HEK293 (cell line): ENCODE measurements around the gene STARD9.

Experiments used
- CTCF ChIA-PET: fragments of 350-600 bp; formaldehyde crosslinking; extraction: SDS; loops from one replicate; lab custom pipeline; 2021; ENCODE audit warnings: antibody characterized with exemption; lab: Yijun Ruan, JAX
- POLR2A ChIA-PET: fragments of 300-600 bp; formaldehyde crosslinking; extraction: SDS; loops from one replicate; lab custom pipeline; 2020; ENCODE audit warnings: antibody characterized with exemption, inconsistent platforms; lab: Yijun Ruan, JAX
- H3K27ac ChIP-seq: fragments of 200-500 bp; sonication (Bioruptor generic); 2 replicates; pipeline ENCODE4 v1.5.1; 2014; ENCODE audit warnings: low read depth, low read length, control low read depth, inconsistent platforms; ENCODE audit errors: extremely low read depth
- H3K36me3 ChIP-seq, 2 experiments: fragments of 200-500 bp in 1 of 2; sonication (Bioruptor generic) in 1 of 2; 1 replicate in 1 of 2; 2 replicates in 1 of 2; pipeline ENCODE4 v1.5.1; 2014 to 2017; ENCODE audit warnings: inconsistent platforms in 2 of 2, low read length in 2 of 2; ENCODE audit not compliant: control insufficient read depth in 2 of 2, insufficient read depth in 1 of 2
- H3K4me1 ChIP-seq: fragments of 200-500 bp; sonication (Bioruptor generic); 2 replicates; pipeline ENCODE4 v1.5.1; 2014; ENCODE audit warnings: mild to moderate bottlenecking, low read length, inconsistent platforms; ENCODE audit not compliant: control insufficient read depth, insufficient read depth
- H3K4me3 ChIP-seq: 2 replicates; pipeline ENCODE4 v1.5.1; 2011; ENCODE audit warnings: low read depth, mild to moderate bottlenecking, control low read depth, low read length, moderate library complexity
- H3K9me3 ChIP-seq: fragments of 200-500 bp; sonication (Bioruptor generic); 2 replicates; pipeline ENCODE4 v1.5.1; 2014; ENCODE audit warnings: low read depth, low read length, inconsistent platforms; ENCODE audit not compliant: control insufficient read depth, insufficient read depth
- SP7 ChIP-seq: fragments of 450-650 bp; formaldehyde crosslinking; IDR thresholded peaks from 2 replicates; pipeline ENCODE4 v1.5.1; 2016; ENCODE audit warnings: missing biosample characterization, missing genetic modification characterization
- ZNF121 ChIP-seq: fragments of 450-650 bp; formaldehyde crosslinking; IDR thresholded peaks from 2 replicates; pipeline ENCODE4 v1.5.1; 2016; ENCODE audit warnings: missing biosample characterization, missing genetic modification characterization
- ZNF146 ChIP-seq: fragments of 450-650 bp; formaldehyde crosslinking; IDR thresholded peaks from 2 replicates; pipeline ENCODE4 v1.5.1; 2016; ENCODE audit warnings: missing biosample characterization, missing genetic modification characterization
- ZNF366 ChIP-seq: fragments of 450-650 bp; formaldehyde crosslinking; conservative IDR thresholded peaks from 2 replicates; pipeline ENCODE4 v1.5.1; 2016; ENCODE audit warnings: missing biosample characterization, missing genetic modification characterization
- ZNF473 ChIP-seq: fragments of 450-650 bp; formaldehyde crosslinking; IDR thresholded peaks from 2 replicates; pipeline ENCODE4 v1.5.1; 2017; ENCODE audit warnings: missing biosample characterization, missing genetic modification characterization
- ZNF548 ChIP-seq: fragments of 450-650 bp; formaldehyde crosslinking; IDR thresholded peaks from 2 replicates; pipeline ENCODE4 v1.5.1; 2016; ENCODE audit warnings: missing biosample characterization, missing genetic modification characterization
- ZNF571 ChIP-seq: fragments of 450-650 bp; formaldehyde crosslinking; IDR thresholded peaks from 2 replicates; pipeline ENCODE4 v1.5.0; 2017; ENCODE audit warnings: missing biosample characterization, missing genetic modification characterization
- ZNF596 ChIP-seq: fragments of 450-650 bp; IDR thresholded peaks from 2 replicates; pipeline ENCODE4 v1.5.0; 2018; ENCODE audit warnings: missing biosample characterization, mild to moderate bottlenecking, missing genetic modification characterization, moderate library complexity
- ZNF624 ChIP-seq: fragments of 450-650 bp; formaldehyde crosslinking; IDR thresholded peaks from 2 replicates; pipeline ENCODE4 v1.5.1; 2017; ENCODE audit warnings: missing biosample characterization, missing genetic modification characterization
- ZSCAN30 ChIP-seq: fragments of 450-650 bp; IDR thresholded peaks from 2 replicates; pipeline ENCODE4 v1.5.1; 2018; ENCODE audit warnings: missing biosample characterization, mild to moderate bottlenecking, missing genetic modification characterization, moderate library complexity
- TF ChIP-seq, protein P1 (sequence below): fragments of 450-650 bp; formaldehyde crosslinking; IDR thresholded peaks from 2 replicates; pipeline ENCODE4 v1.5.1; 2017; ENCODE audit warnings: missing biosample characterization, mild to moderate bottlenecking, missing genetic modification characterization, moderate library complexity
- TF ChIP-seq, protein P2 (sequence below): fragments of 450-650 bp; formaldehyde crosslinking; IDR thresholded peaks from 2 replicates; pipeline ENCODE4 v1.5.1; 2017; ENCODE audit warnings: missing biosample characterization, missing genetic modification characterization
- TF ChIP-seq, protein P3 (sequence below): fragments of 450-650 bp; formaldehyde crosslinking; IDR thresholded peaks from 2 replicates; pipeline ENCODE4 v1.5.1; 2017; ENCODE audit warnings: missing biosample characterization, missing genetic modification characterization

The STARD9 gene

DNA sequence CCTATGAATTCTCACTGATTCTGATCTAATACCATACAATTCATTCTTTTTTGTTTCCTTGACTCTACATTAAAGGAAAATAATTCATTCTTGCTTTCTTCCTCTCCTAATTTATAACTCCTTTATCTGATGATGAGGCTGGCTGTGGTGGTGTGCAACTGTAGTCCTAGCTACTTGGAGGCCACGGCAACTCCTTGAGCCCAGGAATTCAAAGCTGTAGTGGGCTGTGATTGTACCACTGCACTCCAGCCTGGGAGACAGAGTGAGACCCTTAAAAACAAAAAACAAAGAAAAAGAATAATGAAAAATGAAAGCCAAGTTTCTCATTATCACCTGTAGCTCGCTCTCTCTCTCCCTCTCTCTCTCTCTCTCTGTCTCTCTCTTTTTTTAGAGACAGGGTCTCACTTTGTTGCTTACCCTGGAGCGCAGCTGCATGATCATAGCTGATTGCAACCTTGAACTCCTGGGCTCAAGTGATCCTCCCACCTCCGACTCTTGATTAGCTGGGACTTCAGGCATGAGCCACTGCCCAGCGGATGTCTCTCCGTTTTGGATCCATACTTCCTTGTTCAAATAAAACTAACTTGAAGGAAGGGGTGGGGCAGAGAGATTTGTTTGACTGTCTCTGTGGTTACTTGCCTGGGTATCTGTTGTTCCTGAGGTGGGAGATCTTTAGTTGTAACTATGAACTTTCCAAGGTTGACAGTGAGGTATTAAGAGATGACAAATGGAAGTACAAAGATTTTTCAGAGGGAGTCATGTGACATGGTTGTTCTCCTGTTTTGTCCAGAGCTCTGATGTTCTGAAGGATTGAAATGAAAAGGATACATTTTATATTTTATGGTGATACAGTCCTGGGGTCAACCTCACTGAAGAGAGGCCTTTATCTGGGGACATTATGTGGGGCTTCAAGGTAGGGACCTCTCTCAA, 46.9 kb downstream of the STARD9 start:
- Histone ChIP-seq H3K4me3 (no peak overlapping the region), H3K36me3 (no peaks in the 10 kb centered on the region; a peak in 1 of 3 replicates), H3K4me1 (no peaks in the 10 kb centered on the region), H3K27ac (no peak overlapping the region), H3K9me3 (no peaks in the 10 kb centered on the region)
- CTCF ChIA-PET, result interaction anchor here (0.6 to 0.8 kb wide), 3 partner anchors 9 to 46 kb away, joined by 3 to 4 read pairs (median 3); no protein-coding TSS in a partner anchor
- POLR2A ChIA-PET, result no interaction called here
- peak; percentile 89 for TF ChIP-seq ZNF596 (tag by site-specific recombination)
- TF ChIP-seq ZNF366 (tag by site-specific recombination), result no peak

DNA sequence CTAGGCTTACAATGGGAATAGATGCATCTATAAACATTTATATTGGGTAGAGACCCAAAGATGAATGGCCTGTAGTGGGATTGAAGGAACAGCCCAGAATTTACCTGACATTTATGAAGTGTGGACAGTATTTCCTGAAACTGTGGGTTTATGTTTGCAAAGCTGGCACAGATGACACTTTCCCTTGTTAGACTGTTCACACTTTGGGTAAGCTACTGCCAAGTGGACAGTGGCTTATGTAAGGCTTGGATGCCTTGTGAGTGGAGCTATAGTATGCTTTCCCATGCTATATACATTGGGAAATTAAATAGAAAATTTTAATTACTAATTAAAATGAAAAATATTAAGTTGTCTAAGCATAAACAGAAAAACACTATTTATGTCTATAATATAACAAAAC, 48.5 kb downstream of the STARD9 start:
- CTCF ChIA-PET, result interaction anchor here (0.6 kb wide), 1 partner anchor 243 kb away, joined by 4 read pairs; no protein-coding TSS in a partner anchor
- POLR2A ChIA-PET, result no interaction called here
- TF ChIP-seq ZNF473 (no peak), ZNF571 (tag by site-specific recombination) (no peak), ZNF596 (tag by site-specific recombination) (no peak), ZNF548 (tag by site-specific recombination) (no peak), ZNF624 (tag by site-specific recombination) (no peak), ZSCAN30 (tag by site-specific recombination) (no peak), ZNF121 (no peak)
- TF ChIP-seq, protein P1, sequence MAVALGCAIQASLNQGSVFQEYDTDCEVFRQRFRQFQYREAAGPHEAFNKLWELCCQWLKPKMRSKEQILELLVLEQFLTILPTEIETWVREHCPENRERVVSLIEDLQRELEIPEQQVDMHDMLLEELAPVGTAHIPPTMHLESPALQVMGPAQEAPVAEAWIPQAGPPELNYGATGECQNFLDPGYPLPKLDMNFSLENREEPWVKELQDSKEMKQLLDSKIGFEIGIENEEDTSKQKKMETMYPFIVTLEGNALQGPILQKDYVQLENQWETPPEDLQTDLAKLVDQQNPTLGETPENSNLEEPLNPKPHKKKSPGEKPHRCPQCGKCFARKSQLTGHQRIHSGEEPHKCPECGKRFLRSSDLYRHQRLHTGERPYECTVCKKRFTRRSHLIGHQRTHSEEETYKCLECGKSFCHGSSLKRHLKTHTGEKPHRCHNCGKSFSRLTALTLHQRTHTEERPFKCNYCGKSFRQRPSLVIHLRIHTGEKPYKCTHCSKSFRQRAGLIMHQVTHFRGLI, result no peak
- TF ChIP-seq, protein P2, sequence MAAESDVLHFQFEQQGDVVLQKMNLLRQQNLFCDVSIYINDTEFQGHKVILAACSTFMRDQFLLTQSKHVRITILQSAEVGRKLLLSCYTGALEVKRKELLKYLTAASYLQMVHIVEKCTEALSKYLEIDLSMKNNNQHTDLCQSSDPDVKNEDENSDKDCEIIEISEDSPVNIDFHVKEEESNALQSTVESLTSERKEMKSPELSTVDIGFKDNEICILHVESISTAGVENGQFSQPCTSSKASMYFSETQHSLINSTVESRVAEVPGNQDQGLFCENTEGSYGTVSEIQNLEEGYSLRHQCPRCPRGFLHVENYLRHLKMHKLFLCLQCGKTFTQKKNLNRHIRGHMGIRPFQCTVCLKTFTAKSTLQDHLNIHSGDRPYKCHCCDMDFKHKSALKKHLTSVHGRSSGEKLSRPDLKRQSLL, result no peak
- TF ChIP-seq, protein P3, sequence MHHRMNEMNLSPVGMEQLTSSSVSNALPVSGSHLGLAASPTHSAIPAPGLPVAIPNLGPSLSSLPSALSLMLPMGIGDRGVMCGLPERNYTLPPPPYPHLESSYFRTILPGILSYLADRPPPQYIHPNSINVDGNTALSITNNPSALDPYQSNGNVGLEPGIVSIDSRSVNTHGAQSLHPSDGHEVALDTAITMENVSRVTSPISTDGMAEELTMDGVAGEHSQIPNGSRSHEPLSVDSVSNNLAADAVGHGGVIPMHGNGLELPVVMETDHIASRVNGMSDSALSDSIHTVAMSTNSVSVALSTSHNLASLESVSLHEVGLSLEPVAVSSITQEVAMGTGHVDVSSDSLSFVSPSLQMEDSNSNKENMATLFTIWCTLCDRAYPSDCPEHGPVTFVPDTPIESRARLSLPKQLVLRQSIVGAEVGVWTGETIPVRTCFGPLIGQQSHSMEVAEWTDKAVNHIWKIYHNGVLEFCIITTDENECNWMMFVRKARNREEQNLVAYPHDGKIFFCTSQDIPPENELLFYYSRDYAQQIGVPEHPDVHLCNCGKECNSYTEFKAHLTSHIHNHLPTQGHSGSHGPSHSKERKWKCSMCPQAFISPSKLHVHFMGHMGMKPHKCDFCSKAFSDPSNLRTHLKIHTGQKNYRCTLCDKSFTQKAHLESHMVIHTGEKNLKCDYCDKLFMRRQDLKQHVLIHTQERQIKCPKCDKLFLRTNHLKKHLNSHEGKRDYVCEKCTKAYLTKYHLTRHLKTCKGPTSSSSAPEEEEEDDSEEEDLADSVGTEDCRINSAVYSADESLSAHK (tag by site-specific recombination), result no peak
- H3K9me3 ChIP-seq, result no peaks in the 10 kb centered on the region
- H3K4me1 ChIP-seq, result no peaks in the 10 kb centered on the region
- H3K27ac ChIP-seq, result no peak overlapping the region
- H3K4me3 ChIP-seq, result no peak overlapping the region
- no peaks in the 10 kb centered on the region; a peak in 1 of 3 replicates for H3K36me3 ChIP-seq

DNA sequence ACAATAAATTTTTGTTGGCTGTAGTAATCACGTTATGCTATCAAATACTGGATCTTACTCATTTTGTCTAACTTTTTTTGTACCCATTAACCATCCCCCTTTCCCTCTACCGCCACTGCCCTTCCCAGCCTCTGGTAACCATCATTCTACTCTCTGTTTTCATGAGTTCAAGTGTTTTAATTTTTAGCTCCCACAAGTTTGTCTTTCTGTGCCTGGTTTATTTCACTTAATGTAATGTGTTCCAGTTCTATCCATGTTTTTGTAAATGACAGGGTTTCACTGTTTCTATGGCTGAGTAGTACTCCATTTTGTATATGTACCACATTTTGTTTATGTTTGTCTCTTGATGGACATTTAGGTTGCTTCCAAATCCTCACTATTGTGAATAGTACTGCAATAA, 52.1 kb downstream of the STARD9 start:
- no peak overlapping the region for H3K27ac ChIP-seq
- no peaks in the 10 kb centered on the region for H3K4me1 ChIP-seq
- 0 out of 2 replicates have a peak, but pooled peaks have one; percentile 27 for TF ChIP-seq ZNF146 (tag by site-specific recombination)
- no peak for TF ChIP-seq SP7
- no peaks in the 10 kb centered on the region for H3K9me3 ChIP-seq
- no peak overlapping the region for H3K4me3 ChIP-seq
- ChIA-PET POLR2A (no interaction called here), CTCF (no interaction called here)
- H3K36me3 ChIP-seq, result no peaks in the 10 kb centered on the region; a peak in 1 of 3 replicates
